ENCODE measurements around the gene STIP1. TPM values are rescaled to one million over a fixed set of nuclear protein-coding genes. Genes with fewer than 3 reads are reported as not detected.

STIP1 gene
- total RNA-seq, 1 experiment from 2014 or later, result 297 TPM

GRCh38 chr11:64202992-64203391, 17.0 kb downstream of the STIP1 start:
- Histone ChIP-seq H3K4me1 (no peaks in the 10 kb centered on the region), H3K36me3 (ENCODE audit: control insufficient read depth, insufficient read depth, low read length) (peaks cover 7% of the 10 kb centered on the region), H3K9me3 (no peaks in the 10 kb centered on the region), H3K4me3 (ENCODE audit: low read depth, low read length) (no peak overlapping the region), H3K27me3 (replicated peaks; ENCODE audit: control insufficient read depth, insufficient read depth, low read length) (no peaks in the 10 kb centered on the region)
- BruUV-seq (replicated peaks), result no TSS peak
- no peaks in the 10 kb centered on the region for H3K4me1 Mint-ChIP-seq (ENCODE audit: low read depth, unreplicated experiment)
- no peaks in the 10 kb centered on the region for H3K9me3 Mint-ChIP-seq (ENCODE audit: unreplicated experiment)
- no peaks in the 10 kb centered on the region for H3K27me3 Mint-ChIP-seq (ENCODE audit: insufficient read depth, unreplicated experiment)
- no peak for DNase-seq
- peaks cover 85% of the 10 kb centered on the region for H3K36me3 Mint-ChIP-seq (ENCODE audit: insufficient read depth, unreplicated experiment)
- H3K27ac Mint-ChIP-seq (ENCODE audit: unreplicated experiment), result no peak overlapping the region
- no peak overlapping the region for H3K4me3 Mint-ChIP-seq (ENCODE audit: unreplicated experiment)
- CTCF ChIA-PET, result no interaction called here
- intact Hi-C loops (cut with micrococcal nuclease; ENCODE audit: unreplicated experiment), result no loop called here
- POLR2A ChIA-PET, result no interaction called here
- TF ChIP-seq CTCF (IDR thresholded peaks at IDR 0.05; ENCODE audit: insufficient read depth in 1 of 2, low read depth in 1 of 2, low read length in 1 of 2, severe bottlenecking in 1 of 2, unreplicated experiment in 1 of 2), result no peak

GRCh38 chr11:64203421-64204079, 17.6 kb downstream of the STIP1 start:
- POLR2A ChIA-PET, result interaction anchor here (1.9 kb wide), 1 partner anchor 18 kb away, joined by 7 read pairs; the partner anchor contains the start of gene STIP1
- intact Hi-C loops (cut with micrococcal nuclease; ENCODE audit: unreplicated experiment), result loop anchor here (1.0 kb wide), 1 partner anchor 31 kb away; the partner anchor contains the start of gene VEGFB
- DNase-seq, result no peak

GRCh38 chr11:64204080-64204440, 18.1 kb downstream of the STIP1 start:
- intact Hi-C loops (cut with micrococcal nuclease; ENCODE audit: unreplicated experiment), result loop anchor here (1.0 kb wide), 1 partner anchor 30 kb away; the partner anchor contains the start of gene VEGFB
- no peaks in the 10 kb centered on the region for H3K27me3 ChIP-seq (replicated peaks; ENCODE audit: control insufficient read depth, insufficient read depth, low read length)
- POLR2A ChIA-PET, result interaction anchor here (0.6 to 1.9 kb wide), 4 partner anchors 18 to 114 kb away, joined by 3 to 7 read pairs (median 6); partner anchors contain the start of genes ESRRA, PRDX5 and STIP1
- H3K4me1 ChIP-seq, result no peaks in the 10 kb centered on the region
- H3K4me1 Mint-ChIP-seq (ENCODE audit: low read depth, unreplicated experiment), result no peaks in the 10 kb centered on the region
- no peak for TF ChIP-seq CTCF (IDR thresholded peaks at IDR 0.05; ENCODE audit: insufficient read depth in 1 of 2, low read depth in 1 of 2, low read length in 1 of 2, severe bottlenecking in 1 of 2, unreplicated experiment in 1 of 2)
- CTCF ChIA-PET, result interaction anchor here (0.6 to 1.3 kb wide), 9 partner anchors 19 to 132 kb away, joined by 3 to 9 read pairs (median 6); partner anchors contain the start of genes NUDT22, STIP1 and TRPT1
- peaks cover 5% of the 10 kb centered on the region for H3K36me3 ChIP-seq (ENCODE audit: control insufficient read depth, insufficient read depth, low read length)
- H3K27me3 Mint-ChIP-seq (ENCODE audit: insufficient read depth, unreplicated experiment), result no peaks in the 10 kb centered on the region
- BruUV-seq (replicated peaks), result TSS peak; percentile 90
- peak overlapping the region; percentile 39 for H3K27ac Mint-ChIP-seq (ENCODE audit: unreplicated experiment)
- no peak for DNase-seq
- H3K36me3 Mint-ChIP-seq (ENCODE audit: insufficient read depth, unreplicated experiment), result peaks cover 83% of the 10 kb centered on the region
- H3K9me3 Mint-ChIP-seq (ENCODE audit: unreplicated experiment), result no peaks in the 10 kb centered on the region
- H3K9me3 ChIP-seq, result no peaks in the 10 kb centered on the region
- no peak overlapping the region for H3K4me3 ChIP-seq (ENCODE audit: low read depth, low read length)
- no peak overlapping the region for H3K4me3 Mint-ChIP-seq (ENCODE audit: unreplicated experiment)

More at GRCh38 chr11:64203421-64204079, 17.6 kb downstream of the STIP1 start:
- peaks cover 83% of the 10 kb centered on the region for H3K36me3 Mint-ChIP-seq (ENCODE audit: insufficient read depth, unreplicated experiment)
- Histone ChIP-seq H3K4me1 (no peaks in the 10 kb centered on the region), H3K9me3 (no peaks in the 10 kb centered on the region), H3K27me3 (replicated peaks; ENCODE audit: control insufficient read depth, insufficient read depth, low read length) (no peaks in the 10 kb centered on the region), H3K36me3 (ENCODE audit: control insufficient read depth, insufficient read depth, low read length) (peaks cover 5% of the 10 kb centered on the region), H3K4me3 (ENCODE audit: low read depth, low read length) (no peak overlapping the region)
- H3K9me3 Mint-ChIP-seq (ENCODE audit: unreplicated experiment), result no peaks in the 10 kb centered on the region
- no peaks in the 10 kb centered on the region for H3K4me1 Mint-ChIP-seq (ENCODE audit: low read depth, unreplicated experiment)
- H3K27me3 Mint-ChIP-seq (ENCODE audit: insufficient read depth, unreplicated experiment), result no peaks in the 10 kb centered on the region
- no peak overlapping the region for H3K27ac Mint-ChIP-seq (ENCODE audit: unreplicated experiment)
- TF ChIP-seq CTCF (IDR thresholded peaks at IDR 0.05; ENCODE audit: insufficient read depth in 1 of 2, low read depth in 1 of 2, low read length in 1 of 2, severe bottlenecking in 1 of 2, unreplicated experiment in 1 of 2), result no peak
- H3K4me3 Mint-ChIP-seq (ENCODE audit: unreplicated experiment), result no peak overlapping the region
- CTCF ChIA-PET, result no interaction called here
- no TSS peak for BruUV-seq (replicated peaks)

Measured in Caco-2 (cell line).